ENCODE data around the gene USP47.

- TF ChIP-seq PATZ1 (CRISPR knock-in tag; IDR thresholded peaks at IDR 0.05; ENCODE audit: borderline replicate concordance) (no peak), RARB (CRISPR knock-in tag; IDR thresholded peaks at IDR 0.05) (no peak), BACH2 (CRISPR knock-in tag; IDR thresholded peaks at IDR 0.05; ENCODE audit: borderline replicate concordance) (no peak), PPARA (CRISPR knock-in tag; IDR thresholded peaks at IDR 0.05; ENCODE audit: borderline replicate concordance) (no peak), CSDC2 (CRISPR knock-in tag; IDR thresholded peaks at IDR 0.05) (no peak), ZFP30 (CRISPR knock-in tag; IDR thresholded peaks at IDR 0.05) (no peak), ZFP3 (CRISPR knock-in tag; IDR thresholded peaks at IDR 0.05) (no peak), ZC3H10 (CRISPR knock-in tag; IDR thresholded peaks at IDR 0.05) (no peak), ZNF565 (CRISPR knock-in tag; conservative IDR thresholded peaks at IDR 0.05; ENCODE audit: low read depth) (no peak), TOX (CRISPR knock-in tag; IDR thresholded peaks at IDR 0.05; ENCODE audit: borderline replicate concordance) (no peak), ZNF70 (CRISPR knock-in tag; IDR thresholded peaks at IDR 0.05) (no peak)
Measured at GRCh38 chr11:11836676-11837231, 5.0 kb upstream of the USP47 start.

All from SK-N-SH treated with all-trans-retinoic acid at 6 μM for 48 hours (cell line).